ENCODE data around the gene FBXL4.

Gene FBXL4

GRCh38 chr6:98946266-98946878 lies 1.4 kb downstream of the FBXL4 start:
- no peak for TF ChIP-seq CTCF (conservative IDR thresholded peaks at IDR 0.05; ENCODE audit: low read length)
- no peak for DNase-seq (ENCODE audit: low read depth)
- peak overlapping the region; percentile 74 for H3K4me3 ChIP-seq (ENCODE audit: low read length)

- no peak overlapping the region for H3K4me3 ChIP-seq (ENCODE audit: low read length)
- no peak for DNase-seq (ENCODE audit: low read depth)
- TF ChIP-seq CTCF (conservative IDR thresholded peaks at IDR 0.05; ENCODE audit: low read length): no peak
These were observed 2.2 kb downstream of the FBXL4 start for GRCh38 chr6:98945311-98946115.

- H3K4me3 ChIP-seq (ENCODE audit: low read length): no peak overlapping the region
- no peak for TF ChIP-seq CTCF (conservative IDR thresholded peaks at IDR 0.05; ENCODE audit: low read length)
- peak; percentile 37 for DNase-seq (ENCODE audit: low read depth)
These were observed 3.1 kb downstream of the FBXL4 start for GRCh38 chr6:98944598-98945081.

- no peak for TF ChIP-seq CTCF (conservative IDR thresholded peaks at IDR 0.05; ENCODE audit: low read length)
- DNase-seq (ENCODE audit: low read depth): no peak
- no peak overlapping the region for H3K4me3 ChIP-seq (ENCODE audit: low read length)
These were observed 3.6 kb downstream of the FBXL4 start for GRCh38 chr6:98944168-98944567.

- DNase-seq (ENCODE audit: low read depth): no peak
- H3K4me3 ChIP-seq (ENCODE audit: low read length): no peak overlapping the region
- TF ChIP-seq CTCF (conservative IDR thresholded peaks at IDR 0.05; ENCODE audit: low read length): no peak
These were observed 5.4 kb downstream of the FBXL4 start for GRCh38 chr6:98942263-98942803.

GRCh38 chr6:98941319-98941718 lies 6.4 kb downstream of the FBXL4 start:
- DNase-seq (ENCODE audit: low read depth): no peak
- TF ChIP-seq CTCF (conservative IDR thresholded peaks at IDR 0.05; ENCODE audit: low read length): no peak
- no peak overlapping the region for H3K4me3 ChIP-seq (ENCODE audit: low read length)

Data from AG10803 (cell line).